ENCODE results near the gene ORM1.

The ORM1 gene

GRCh38 chr9:114287001-114287762, 35.7 kb upstream of the ORM1 start:
- no peak for DNase-seq (ENCODE audit: low read depth, low spot score)

- DNase-seq (ENCODE audit: low read depth, low spot score): no peak
Observed at GRCh38 chr9:114287763-114288192, 35.1 kb upstream of the ORM1 start.

- no peak for DNase-seq (ENCODE audit: low read depth, low spot score)
Observed at GRCh38 chr9:114288193-114289091, 34.5 kb upstream of the ORM1 start.

GRCh38 chr9:114289106-114289505, 33.8 kb upstream of the ORM1 start:
- no peak for DNase-seq (ENCODE audit: low read depth, low spot score)

- no peak for DNase-seq (ENCODE audit: low read depth, low spot score)
Observed at GRCh38 chr9:114289571-114290481, 33.1 kb upstream of the ORM1 start.

- DNase-seq (ENCODE audit: low read depth, low spot score): no peak
Observed at GRCh38 chr9:114290561-114290986, 32.3 kb upstream of the ORM1 start.

GRCh38 chr9:114291064-114291474, 31.8 kb upstream of the ORM1 start:
- DNase-seq (ENCODE audit: low read depth, low spot score): no peak

- DNase-seq (ENCODE audit: low read depth, low spot score): no peak
Observed at GRCh38 chr9:114291886-114292590, 30.9 kb upstream of the ORM1 start.

GRCh38 chr9:114294664-114295063, 28.2 kb upstream of the ORM1 start:
- no peak for DNase-seq (ENCODE audit: low read depth, low spot score)

- DNase-seq (ENCODE audit: low read depth, low spot score): no peak
Observed at GRCh38 chr9:114296338-114296737, 26.6 kb upstream of the ORM1 start.

- DNase-seq (ENCODE audit: low read depth, low spot score): no peak
Observed at GRCh38 chr9:114299286-114300152, 23.4 kb upstream of the ORM1 start.

GRCh38 chr9:114300153-114300845, 22.6 kb upstream of the ORM1 start:
- no peak for DNase-seq (ENCODE audit: low read depth, low spot score)

GRCh38 chr9:114300846-114301797, 21.8 kb upstream of the ORM1 start:
- no peak for DNase-seq (ENCODE audit: low read depth, low spot score)

GRCh38 chr9:114301798-114302565, 20.9 kb upstream of the ORM1 start:
- no peak for DNase-seq (ENCODE audit: low read depth, low spot score)

GRCh38 chr9:114302727-114303126, 20.2 kb upstream of the ORM1 start:
- no peak for DNase-seq (ENCODE audit: low read depth, low spot score)

- no peak for DNase-seq (ENCODE audit: low read depth, low spot score)
Observed at GRCh38 chr9:114303571-114303970, 19.3 kb upstream of the ORM1 start.

- DNase-seq (ENCODE audit: low read depth, low spot score): no peak
Observed at GRCh38 chr9:114303977-114304376, 18.9 kb upstream of the ORM1 start.
